HFFc6 (cell line): ENCODE measurements around the gene SRRM2. TPM values are rescaled to one million over a fixed set of nuclear protein-coding genes. Genes with fewer than 3 reads are reported as not detected.

ENCODE experiments used
- DNase-seq: peaks from one replicate; pipeline ENCODE4 v3.0.0-alpha.2; 2018
- H3K27ac Mint-ChIP-seq: 2 replicates; pipeline ENCODE4 v1.8.0; 2020; ENCODE audit warnings: mild to moderate bottlenecking, mixed read lengths
- H3K27me3 Mint-ChIP-seq: 2 replicates; pipeline ENCODE4 v1.8.0; 2021; ENCODE audit warnings: mild to moderate bottlenecking, moderate library complexity, mixed read lengths; ENCODE audit not compliant: insufficient read depth
- H3K36me3 Mint-ChIP-seq: 2 replicates; pipeline ENCODE4 v1.8.0; 2021; ENCODE audit warnings: low read depth, mixed read lengths
- H3K4me1 Mint-ChIP-seq: 2 replicates; pipeline ENCODE4 v1.8.0; 2020; ENCODE audit warnings: low read depth, mixed read lengths
- H3K4me3 Mint-ChIP-seq: 2 replicates; pipeline ENCODE4 v1.8.0; 2020; ENCODE audit warnings: mild to moderate bottlenecking, moderate library complexity, mixed read lengths
- H3K9me3 Mint-ChIP-seq: 2 replicates; pipeline ENCODE4 v1.8.0; 2020; ENCODE audit warnings: mild to moderate bottlenecking, mixed read lengths
- total RNA-seq, 6 experiments: library from RNA; stranded (reverse); fragmentation: NEBNext Ultra II Directional; extraction: Animal tissue kit (Norgen Biotek cat#: 25700); gene quantifications; 2 replicates in 1 of 6; 3 replicates in 5 of 6; pipeline ENCODE4 v1.2.3, GENCODE V29; 2021
- TF ChIP-seq, protein P1 (sequence below): fragments of 200-600 bp; sonication (generic); IDR thresholded peaks from 2 replicates; pipeline ENCODE4 v1.5.0; 2021; ENCODE audit warnings: antibody characterized with exemption, mild to moderate bottlenecking

The SRRM2 gene
- total RNA-seq, 6 experiments from 2014 or later = 223 to 317 (median 269) TPM

DNA sequence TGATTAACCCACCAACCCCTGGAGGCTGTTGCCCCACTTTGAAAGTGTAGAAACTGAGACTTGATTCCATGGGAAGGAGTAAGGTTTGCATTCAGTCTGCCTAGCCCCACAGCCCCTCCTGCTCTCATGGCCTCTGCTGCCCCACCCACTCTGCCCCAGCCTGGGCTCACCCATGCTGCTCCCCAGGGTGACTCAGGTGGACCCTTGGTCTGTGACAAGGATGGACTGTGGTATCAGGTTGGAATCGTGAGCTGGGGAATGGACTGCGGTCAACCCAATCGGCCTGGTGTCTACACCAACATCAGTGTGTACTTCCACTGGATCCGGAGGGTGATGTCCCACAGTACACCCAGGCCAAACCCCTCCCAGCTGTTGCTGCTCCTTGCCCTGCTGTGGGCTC lies 52.3 kb downstream of the SRRM2 start:
- TF ChIP-seq, protein P1, sequence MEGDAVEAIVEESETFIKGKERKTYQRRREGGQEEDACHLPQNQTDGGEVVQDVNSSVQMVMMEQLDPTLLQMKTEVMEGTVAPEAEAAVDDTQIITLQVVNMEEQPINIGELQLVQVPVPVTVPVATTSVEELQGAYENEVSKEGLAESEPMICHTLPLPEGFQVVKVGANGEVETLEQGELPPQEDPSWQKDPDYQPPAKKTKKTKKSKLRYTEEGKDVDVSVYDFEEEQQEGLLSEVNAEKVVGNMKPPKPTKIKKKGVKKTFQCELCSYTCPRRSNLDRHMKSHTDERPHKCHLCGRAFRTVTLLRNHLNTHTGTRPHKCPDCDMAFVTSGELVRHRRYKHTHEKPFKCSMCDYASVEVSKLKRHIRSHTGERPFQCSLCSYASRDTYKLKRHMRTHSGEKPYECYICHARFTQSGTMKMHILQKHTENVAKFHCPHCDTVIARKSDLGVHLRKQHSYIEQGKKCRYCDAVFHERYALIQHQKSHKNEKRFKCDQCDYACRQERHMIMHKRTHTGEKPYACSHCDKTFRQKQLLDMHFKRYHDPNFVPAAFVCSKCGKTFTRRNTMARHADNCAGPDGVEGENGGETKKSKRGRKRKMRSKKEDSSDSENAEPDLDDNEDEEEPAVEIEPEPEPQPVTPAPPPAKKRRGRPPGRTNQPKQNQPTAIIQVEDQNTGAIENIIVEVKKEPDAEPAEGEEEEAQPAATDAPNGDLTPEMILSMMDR = no peak
- no peak for DNase-seq
- H3K27me3 Mint-ChIP-seq = peaks cover 32% of the 10 kb centered on the region
- peaks cover 33% of the 10 kb centered on the region for H3K9me3 Mint-ChIP-seq
- H3K36me3 Mint-ChIP-seq = peaks cover 5% of the 10 kb centered on the region; the same call in 1 of the 2 replicates
- no peak overlapping the region for H3K27ac Mint-ChIP-seq
- H3K4me1 Mint-ChIP-seq = no peaks in the 10 kb centered on the region
- no peak overlapping the region for H3K4me3 Mint-ChIP-seq

DNA sequence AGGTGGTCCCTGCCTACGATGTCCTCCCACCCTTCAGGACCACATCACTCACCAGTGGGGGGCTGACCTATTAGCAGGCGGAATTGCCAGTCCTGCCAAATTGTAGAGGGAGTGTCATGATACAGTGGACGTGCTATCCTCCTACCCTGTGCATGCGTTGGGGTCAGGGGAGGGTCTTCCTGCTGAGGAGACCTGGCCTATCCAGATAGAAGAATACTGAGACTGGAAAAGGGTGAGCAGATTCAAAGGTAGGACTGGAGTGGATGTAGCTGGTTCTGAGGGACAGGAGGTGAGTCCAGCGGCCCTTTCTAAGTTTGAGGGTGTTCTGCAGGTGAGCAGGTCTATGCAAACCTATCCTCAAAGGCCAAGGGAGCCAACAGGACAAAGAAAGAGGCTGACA lies 53.8 kb downstream of the SRRM2 start:
- Mint-ChIP-seq H3K4me1 (no peaks in the 10 kb centered on the region), H3K27ac (no peak overlapping the region), H3K4me3 (no peak overlapping the region), H3K27me3 (peaks cover 41% of the 10 kb centered on the region), H3K36me3 (peaks cover 5% of the 10 kb centered on the region; the same call in 1 of the 2 replicates), H3K9me3 (peaks cover 33% of the 10 kb centered on the region)
- no peak for DNase-seq
- TF ChIP-seq, protein P1 = no peak

DNA sequence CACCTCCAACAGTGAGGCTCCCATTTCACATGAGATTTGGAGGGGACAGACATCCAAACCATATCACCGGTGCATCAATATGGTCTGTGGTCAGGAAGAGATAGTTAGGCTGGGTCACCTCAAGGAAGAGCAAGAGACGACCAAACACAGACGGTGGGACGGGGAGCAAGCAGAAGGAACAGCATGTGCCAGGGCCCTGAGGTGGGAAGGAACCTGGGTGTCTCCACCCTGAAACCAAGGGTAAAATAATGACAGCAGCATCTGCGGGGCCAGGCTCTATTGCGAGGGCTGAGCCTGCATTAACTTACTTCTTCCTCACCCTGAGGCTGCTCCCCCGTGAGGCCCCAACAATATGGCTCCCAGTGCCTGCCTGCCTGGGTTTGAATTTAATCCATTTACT lies 55.7 kb downstream of the SRRM2 start:
- Mint-ChIP-seq H3K36me3 (peaks cover 5% of the 10 kb centered on the region; the same call in 1 of the 2 replicates), H3K4me1 (no peaks in the 10 kb centered on the region), H3K4me3 (no peak overlapping the region), H3K27me3 (peaks cover 53% of the 10 kb centered on the region), H3K9me3 (peaks cover 28% of the 10 kb centered on the region), H3K27ac (no peak overlapping the region)
- no peak for DNase-seq
- TF ChIP-seq, protein P1 = no peak

DNA sequence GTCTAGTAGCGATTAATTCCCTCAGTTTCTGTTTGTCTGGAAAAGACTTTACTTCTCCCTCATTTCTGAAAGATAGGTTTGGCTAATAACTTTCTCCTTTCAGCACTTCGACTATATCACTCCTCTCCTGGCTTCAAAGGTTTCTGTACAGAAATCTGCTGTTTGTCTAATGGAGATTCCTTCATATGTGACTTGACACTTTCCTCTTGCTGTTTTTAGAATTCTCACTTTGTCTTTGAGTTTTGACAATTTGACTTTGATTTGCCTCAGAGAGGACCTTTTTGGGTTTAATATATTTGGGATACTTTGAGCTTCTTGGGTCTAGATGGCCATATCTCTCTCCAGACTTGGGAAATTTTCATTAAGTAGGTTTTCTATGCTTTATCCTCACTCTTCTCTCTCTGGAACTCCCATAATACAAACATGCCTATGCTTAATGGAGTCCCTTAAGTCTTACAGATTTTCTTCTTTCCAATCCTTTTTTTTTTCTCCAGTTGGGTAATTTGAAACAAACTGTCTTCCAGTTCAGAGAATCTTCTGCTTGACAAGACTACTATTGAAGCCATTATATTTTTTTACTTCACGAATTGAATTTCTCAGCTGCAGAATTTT lies 56.8 kb downstream of the SRRM2 start:
- Mint-ChIP-seq H3K27ac (no peak overlapping the region), H3K9me3 (peaks cover 18% of the 10 kb centered on the region), H3K27me3 (peaks cover 53% of the 10 kb centered on the region), H3K4me3 (no peak overlapping the region), H3K36me3 (no peaks in the 10 kb centered on the region; the same call in 1 of the 2 replicates), H3K4me1 (no peaks in the 10 kb centered on the region)
- TF ChIP-seq, protein P1 = no peak
- DNase-seq = no peak

DNA sequence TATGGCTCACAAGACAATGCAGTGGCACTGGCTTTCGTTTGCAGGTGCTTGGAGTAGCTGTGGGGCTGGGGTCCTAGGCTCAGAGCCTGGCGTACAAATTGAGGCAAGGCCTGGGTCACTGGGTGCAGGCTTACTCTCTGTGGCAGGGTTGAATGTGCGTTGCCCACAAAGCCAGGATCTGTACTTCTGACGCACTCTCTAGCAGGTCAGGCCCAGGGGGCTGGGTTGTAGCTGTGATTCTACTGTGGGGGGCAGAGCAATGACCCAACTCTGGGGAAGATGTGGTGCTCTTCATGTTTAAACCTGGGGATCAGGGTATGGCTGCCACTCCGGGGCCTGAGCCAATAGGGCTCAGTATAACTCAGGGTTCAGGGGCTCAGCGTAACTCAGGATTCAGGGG lies 58.2 kb downstream of the SRRM2 start:
- Mint-ChIP-seq H3K27me3 (peaks cover 55% of the 10 kb centered on the region), H3K4me3 (no peak overlapping the region), H3K9me3 (peaks cover 9% of the 10 kb centered on the region; the same call in 1 of the 2 replicates), H3K4me1 (no peaks in the 10 kb centered on the region), H3K36me3 (no peaks in the 10 kb centered on the region), H3K27ac (no peak overlapping the region)
- DNase-seq = no peak
- TF ChIP-seq, protein P1 = no peak
